TTC549 (cell line): ENCODE results near the gene CYB5RL.
"Not testable (repeated sequence)": the region's sequence is repeated elsewhere in the genome, so short reads cannot be mapped to it uniquely, and the experiment has no call there.

Experiments used
- FAIRE-seq: peaks from 2 replicates; lab custom pipeline; 2012; peaks lifted over from hg19 to GRCh38; lab: Jason Lieb, UNC

The CYB5RL gene

DNA sequence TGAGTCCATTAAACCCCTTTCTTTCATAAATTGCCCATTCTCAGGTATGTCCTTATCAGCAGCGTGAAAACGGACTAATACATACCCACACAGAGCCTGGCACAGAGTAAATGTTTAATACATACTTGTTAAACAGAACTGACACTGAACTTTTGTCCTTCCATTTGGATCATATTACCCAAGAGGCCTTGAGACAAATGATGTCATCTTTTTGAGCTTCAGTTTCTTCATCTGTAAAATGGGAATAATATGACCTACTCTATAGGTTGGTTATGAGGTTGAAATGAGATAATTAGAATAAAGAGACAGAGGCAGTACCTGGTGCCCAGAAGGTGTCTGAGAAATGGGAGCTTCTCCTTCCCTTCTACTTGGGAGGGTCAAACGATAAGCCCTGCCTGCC, 13.8 kb downstream of the CYB5RL start:
- FAIRE-seq, result no peak

DNA sequence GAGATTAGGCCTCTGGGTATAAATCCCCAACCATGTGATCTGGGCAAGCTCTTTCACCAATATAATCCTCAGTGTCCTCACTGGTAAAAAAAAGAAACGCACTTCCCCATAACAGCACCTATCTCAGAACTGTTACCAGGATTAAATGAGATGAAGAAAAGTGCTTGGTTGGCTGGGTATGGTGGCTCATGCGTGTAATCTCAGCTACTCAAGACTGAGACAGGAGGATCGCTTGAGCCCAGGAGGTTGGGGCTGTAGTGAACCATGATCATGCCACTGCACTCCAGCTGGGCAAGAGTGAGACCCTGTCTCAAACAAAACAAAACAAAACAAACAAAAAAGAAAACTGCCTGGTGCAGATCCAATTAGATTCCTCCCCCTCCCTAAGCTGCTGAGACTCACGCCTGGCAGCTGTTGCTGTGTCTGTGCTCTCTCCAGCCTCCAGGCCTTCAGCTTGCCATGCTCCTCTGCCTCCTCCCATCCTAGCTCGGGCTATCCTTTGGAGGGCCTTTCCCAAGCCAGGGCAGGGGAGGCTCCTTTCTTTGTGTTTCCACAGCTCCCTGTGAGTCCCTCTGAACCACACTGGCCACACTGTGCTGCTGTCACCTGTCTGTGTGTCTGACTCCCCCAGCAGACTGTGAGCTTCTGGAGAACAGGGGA, 19.0 kb downstream of the CYB5RL start:
- no peak for FAIRE-seq

- no peak for FAIRE-seq
These were observed 21.3 kb downstream of the CYB5RL start for GRCh38 chr1:54178296-54179070.

- FAIRE-seq, result no peak
These were observed 22.1 kb downstream of the CYB5RL start for GRCh38 chr1:54177726-54178125.

GRCh38 chr1:54176621-54177327, 23.1 kb downstream of the CYB5RL start:
- FAIRE-seq, result no peak

DNA sequence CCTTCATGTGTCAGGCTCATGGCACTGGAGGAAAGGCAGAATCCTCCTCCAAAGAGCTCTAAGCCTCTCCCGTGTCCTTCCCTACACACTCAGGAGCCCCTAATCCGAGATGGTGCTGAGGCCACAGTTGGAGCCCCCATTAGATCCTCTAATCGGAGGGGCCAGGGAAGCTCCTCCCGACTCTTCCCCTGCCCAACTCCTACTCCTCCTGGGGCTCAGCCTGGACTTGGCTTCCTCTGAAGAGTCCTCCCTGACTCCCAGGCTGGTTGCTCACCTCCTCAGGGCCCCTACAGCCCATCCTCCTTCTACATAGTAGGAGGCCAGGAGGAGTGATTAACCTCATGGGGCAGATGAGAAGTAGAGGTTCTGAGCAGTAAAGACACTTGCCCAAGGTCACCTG, 25.7 kb downstream of the CYB5RL start:
- FAIRE-seq, result no peak

DNA sequence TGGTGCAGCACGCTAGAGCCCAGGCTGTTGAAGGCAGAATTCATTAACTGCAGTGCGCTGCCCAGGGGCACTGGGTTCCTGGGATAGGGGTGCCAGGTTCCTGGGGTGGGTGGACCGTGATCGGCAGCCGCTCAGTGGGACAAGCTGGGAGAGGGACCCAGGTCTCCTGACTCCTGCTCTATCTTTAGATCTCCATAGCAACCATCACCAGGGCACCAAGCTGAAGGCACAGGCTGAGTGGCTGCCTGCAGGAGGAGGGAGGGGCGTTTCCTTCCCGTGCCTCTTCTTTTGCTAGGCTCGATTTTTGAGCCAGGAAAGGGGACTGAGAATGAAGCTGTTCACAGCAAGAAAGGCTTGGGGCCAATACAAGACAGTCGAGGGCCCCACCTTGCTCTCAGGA, 26.1 kb downstream of the CYB5RL start:
- no peak for FAIRE-seq

DNA sequence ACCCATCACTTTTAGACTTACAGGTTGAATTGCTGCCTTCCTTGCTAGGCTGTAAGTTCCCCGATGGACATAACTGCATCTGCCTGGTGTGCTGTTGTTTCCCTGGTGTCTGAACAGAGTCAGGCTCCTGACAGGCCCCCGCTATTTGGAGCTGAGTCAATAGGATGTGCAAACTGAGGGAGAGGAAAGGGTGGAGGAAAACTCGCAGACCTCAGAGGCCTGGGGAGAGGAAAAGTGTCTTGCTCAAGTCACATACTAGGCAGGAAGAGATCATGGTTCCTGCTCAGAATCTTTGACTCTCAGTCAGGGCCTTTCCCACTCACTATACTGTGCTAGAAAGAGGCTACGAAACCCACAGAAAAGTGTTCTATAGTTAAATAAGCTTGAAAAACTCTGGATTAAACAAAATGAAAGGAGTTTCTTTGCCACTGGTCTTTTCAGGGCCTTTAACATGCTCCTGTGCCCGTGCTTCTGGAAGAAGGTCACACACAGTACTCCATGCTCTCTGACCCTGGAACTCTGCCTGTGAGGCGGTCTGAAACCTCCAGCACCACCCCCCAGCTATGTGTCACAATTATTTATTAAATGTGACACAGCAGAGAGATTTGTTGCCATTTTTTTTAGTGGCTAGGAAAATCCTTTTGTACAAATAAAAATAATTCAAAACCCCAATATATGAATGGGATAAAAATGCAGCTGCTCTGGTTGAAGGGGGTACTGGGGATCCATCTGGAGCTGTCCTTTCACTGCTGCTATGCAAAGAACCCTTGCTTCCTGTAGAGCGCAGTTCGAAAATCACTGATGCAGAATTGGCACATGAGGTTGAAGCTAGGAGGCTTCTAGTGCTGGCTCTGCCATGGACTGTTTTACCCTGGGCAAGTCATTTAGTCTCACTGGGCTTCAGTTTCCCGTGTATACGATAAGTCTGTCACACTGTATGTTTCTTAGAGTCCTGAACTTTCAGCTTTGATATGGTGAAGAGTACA, 26.9 kb downstream of the CYB5RL start:
- no peak for FAIRE-seq

DNA sequence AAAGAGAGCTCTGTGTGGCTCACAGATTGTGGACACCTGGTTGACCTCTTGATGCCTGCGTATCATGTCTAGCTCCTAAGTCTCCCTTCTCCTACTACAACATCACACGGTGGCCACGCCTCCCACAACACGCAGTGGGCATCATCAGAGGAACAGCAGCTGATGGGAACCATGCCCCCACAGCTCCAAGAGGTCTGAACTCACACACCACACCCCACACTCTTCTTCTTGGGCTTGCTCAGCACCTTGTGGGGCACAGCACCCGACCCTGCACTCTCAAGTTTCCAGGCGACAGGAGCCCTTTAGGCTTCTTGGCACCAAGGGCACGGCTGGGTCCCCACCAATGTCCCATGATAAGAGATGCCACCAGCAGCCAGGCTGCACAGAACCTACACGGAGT, 28.2 kb downstream of the CYB5RL start:
- FAIRE-seq, result no peak

- FAIRE-seq, result no peak
These were observed 28.8 kb downstream of the CYB5RL start for GRCh38 chr1:54171016-54171415.

- no peak for FAIRE-seq
These were observed 30.8 kb downstream of the CYB5RL start for GRCh38 chr1:54169068-54169467.

DNA sequence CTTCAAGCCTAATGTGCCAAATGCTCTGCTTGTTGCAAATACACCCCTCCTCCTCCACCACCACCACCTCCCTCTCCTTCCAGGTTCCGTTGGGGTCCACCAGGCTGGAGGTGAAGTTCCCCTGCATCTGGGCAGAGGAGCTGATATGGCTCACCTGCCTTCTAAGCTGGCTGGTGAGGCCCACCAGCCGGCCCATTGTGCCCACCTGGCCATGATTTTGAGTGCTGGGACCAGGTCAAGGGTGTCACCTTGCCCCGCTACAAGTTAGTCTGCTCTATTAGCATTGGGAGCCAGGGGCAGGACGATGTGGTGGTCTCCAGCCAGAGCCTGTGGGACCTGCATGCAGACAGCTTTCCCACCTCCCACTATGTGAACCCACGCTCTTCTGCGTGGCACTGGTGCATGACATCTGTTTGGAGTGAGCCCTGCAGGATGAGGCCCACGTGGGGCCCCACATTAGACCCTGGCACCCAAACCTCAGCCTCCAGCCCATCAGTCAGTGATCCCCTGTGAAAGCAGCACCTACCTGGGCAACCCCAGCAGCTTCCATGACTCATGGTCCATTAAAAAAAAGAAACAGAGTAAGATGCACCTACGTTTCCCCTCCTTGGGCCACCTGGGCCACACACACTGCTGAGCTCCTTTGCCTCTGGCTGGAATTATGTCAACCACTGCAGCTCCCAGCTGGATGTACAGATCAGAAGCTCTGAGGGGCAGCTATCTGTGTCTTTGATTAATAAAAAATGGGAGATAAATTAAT, 31.4 kb downstream of the CYB5RL start:
- no peak for FAIRE-seq

- no peak for FAIRE-seq
These were observed 32.2 kb downstream of the CYB5RL start for GRCh38 chr1:54167422-54168139.

GRCh38 chr1:54166357-54166756, 33.5 kb downstream of the CYB5RL start:
- FAIRE-seq, result not testable (repeated sequence)

DNA sequence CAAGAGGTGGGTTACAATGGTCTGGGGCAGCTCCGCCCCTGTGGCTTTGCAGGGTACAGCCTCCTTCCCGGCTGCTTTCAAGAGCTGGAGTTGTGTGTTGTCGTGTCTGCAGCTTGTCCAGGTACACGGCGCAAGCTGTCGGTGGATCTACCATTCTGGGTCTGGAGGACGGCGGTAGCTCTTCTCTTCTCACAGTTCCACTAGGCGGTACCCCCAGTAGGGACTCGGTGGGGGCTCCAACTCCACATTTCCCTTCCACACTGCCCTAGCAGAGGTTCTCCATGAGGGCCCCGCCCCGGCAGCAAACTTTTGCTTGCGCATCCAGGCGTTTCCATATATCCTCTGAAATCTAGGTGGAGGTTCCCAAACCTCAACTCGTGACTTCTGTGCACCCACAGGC, 34.7 kb downstream of the CYB5RL start:
- FAIRE-seq, result no peak

DNA sequence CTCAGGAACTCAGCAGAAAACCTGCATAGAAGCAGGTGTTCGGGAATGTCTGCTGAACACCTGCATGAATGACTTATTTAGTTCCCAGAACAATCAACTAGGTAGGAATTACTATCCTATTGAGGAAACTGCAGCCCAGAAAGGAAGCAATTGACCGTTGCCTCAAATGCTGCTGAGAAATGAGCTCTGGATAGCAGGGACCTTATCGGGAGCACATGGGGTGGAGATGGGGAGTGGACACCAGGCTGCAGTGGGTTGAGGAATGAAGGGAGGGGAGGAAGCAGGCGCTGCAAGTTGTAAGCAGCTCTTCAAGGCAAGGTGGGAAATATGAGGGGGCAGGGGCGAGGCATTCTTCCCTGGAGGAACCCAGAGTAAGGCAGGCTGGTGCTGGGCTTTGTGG, 36.3 kb downstream of the CYB5RL start:
- no peak for FAIRE-seq

- FAIRE-seq, result no peak
These were observed 36.8 kb downstream of the CYB5RL start for GRCh38 chr1:54163051-54163450.

DNA sequence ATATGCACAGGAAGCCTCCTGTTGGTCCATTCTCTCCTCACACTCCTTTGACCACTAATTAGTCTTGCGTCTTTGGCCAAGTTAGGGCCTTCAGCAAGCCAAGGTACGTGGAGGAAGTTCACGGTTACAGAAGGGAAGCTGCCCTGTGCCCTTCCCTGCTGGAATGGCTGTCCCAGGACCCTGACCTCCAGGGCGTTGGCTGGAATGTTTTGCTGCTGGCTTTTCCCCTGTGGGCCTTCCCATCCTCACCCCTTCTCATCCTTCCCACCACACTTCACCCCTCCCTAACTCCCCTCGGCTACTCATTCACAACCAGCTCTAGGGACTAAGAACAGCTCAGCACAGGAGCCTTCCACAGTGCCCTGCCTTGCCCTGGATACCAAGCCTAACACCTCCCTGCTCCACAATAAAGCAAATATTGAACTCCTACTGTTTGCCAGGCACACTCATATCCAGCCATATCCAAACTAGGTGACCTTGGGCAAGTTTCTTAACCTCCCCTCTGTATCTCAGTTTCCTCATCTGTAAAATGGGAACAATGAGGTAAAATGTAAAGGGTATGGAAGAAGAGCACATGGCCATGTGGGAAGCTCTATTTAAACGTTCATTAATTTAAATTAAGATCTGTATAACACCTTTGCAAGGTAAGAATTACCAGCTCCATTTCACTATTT, 38.2 kb downstream of the CYB5RL start:
- FAIRE-seq, result no peak

DNA sequence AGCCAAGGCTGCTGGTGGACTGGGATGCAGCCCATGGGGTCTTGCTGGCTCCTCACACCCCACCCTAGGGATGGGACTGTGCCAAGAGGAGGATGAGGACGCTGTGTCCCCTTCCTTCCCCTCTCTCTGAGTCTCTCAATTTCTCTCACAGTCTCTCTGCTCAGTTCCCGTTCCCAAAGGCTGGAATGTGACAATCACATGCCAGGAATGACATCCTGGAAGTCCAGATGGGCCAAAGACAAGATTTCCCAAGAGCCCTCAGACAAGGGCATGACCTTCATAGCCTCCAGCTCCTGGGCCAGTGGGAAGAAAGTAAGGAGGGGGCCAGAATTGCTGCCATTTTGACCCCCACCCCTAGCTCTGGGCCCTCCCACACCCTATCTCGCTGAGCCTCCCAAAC, 39.5 kb downstream of the CYB5RL start:
- no peak for FAIRE-seq

- FAIRE-seq, result no peak
These were observed 40.0 kb downstream of the CYB5RL start for GRCh38 chr1:54159733-54160316.
